Lower lobe of right lung (tissue), 2 donors: Measurements from ENCODE around the gene POLR3F. TPM values are rescaled to one million over a fixed set of nuclear protein-coding genes. Genes with fewer than 3 reads are reported as not detected.

Experiments
- ATAC-seq, 2 donors: fragments of 200-7000 bp; cut with Tn5 transposase; one replicate each; pipeline ENCODE4 v1.9.1; 2020 to 2022; ENCODE audit warnings: mild to moderate bottlenecking in 2 of 2, moderate library complexity in 2 of 2
- DNase-seq: peaks from one replicate; pipeline ENCODE4 v3.0.0-alpha.2; 2020
- H3K27ac ChIP-seq: fragments of 200-600 bp; one replicate; pipeline ENCODE4 v1.8.0; 2022
- H3K27me3 ChIP-seq: fragments of 200-600 bp; one replicate; pipeline ENCODE4 v1.8.0; 2022; ENCODE audit warnings: low read depth
- H3K36me3 ChIP-seq: fragments of 200-600 bp; one replicate; pipeline ENCODE4 v1.8.0; 2022; ENCODE audit warnings: mild to moderate bottlenecking
- H3K4me1 ChIP-seq: fragments of 200-600 bp; one replicate; pipeline ENCODE4 v1.8.0; 2022
- H3K4me3 ChIP-seq: fragments of 200-600 bp; one replicate; pipeline ENCODE4 v1.8.0; 2022; ENCODE audit warnings: mild to moderate bottlenecking
- H3K9me3 ChIP-seq: fragments of 200-600 bp; one replicate; pipeline ENCODE4 v1.8.0; 2022
- CTCF ChIP-seq: fragments of 200-600 bp; IDR thresholded peaks from one replicate; pipeline ENCODE4 v1.8.0; 2022; ENCODE audit warnings: antibody characterized with exemption, mild to moderate bottlenecking
- intact Hi-C: fragments of 100-400 bp; cut with DNase I; formaldehyde crosslinking; loops from one replicate; pipeline ENCODE4 v1.11.0; 2022
- total RNA-seq: library from RNA; stranded (reverse); fragmentation: NEBNext Ultra II Directional; extraction: Animal tissue kit (Norgen Biotek cat#: 25700); gene quantifications from one replicate; pipeline ENCODE4 v1.2.1, GENCODE V29; 2021
- donor health status: DM: no; HTN: yes; CAD: no; lungs with severe emphysema.

POLR3F gene
- total RNA-seq, 1 donor from 2014 or later, result 6.6 TPM

GRCh38 chr20:18456600-18456999, 10.6 kb upstream of the POLR3F start:
- no peaks in the 10 kb centered on the region for H3K36me3 ChIP-seq
- no peaks in the 10 kb centered on the region for H3K27me3 ChIP-seq
- ATAC-seq, result no peak
- no peak overlapping the region for H3K27ac ChIP-seq
- TF ChIP-seq CTCF, result no peak
- intact Hi-C loops, result no loop called here
- DNase-seq, result no peak
- H3K4me1 ChIP-seq, result no peaks in the 10 kb centered on the region
- H3K9me3 ChIP-seq, result no peaks in the 10 kb centered on the region
- no peak overlapping the region for H3K4me3 ChIP-seq

- peak overlapping the region; percentile 98 for H3K4me3 ChIP-seq
- H3K4me1 ChIP-seq, result peaks cover 21% of the 10 kb centered on the region
- no peaks in the 10 kb centered on the region for H3K27me3 ChIP-seq
- no peak for TF ChIP-seq CTCF
- no peak overlapping the region for H3K27ac ChIP-seq
- no peak for DNase-seq
- H3K36me3 ChIP-seq, result peaks cover 17% of the 10 kb centered on the region
- H3K9me3 ChIP-seq, result no peaks in the 10 kb centered on the region
- no peak for ATAC-seq
- intact Hi-C loops, result no loop called here
Measured at GRCh38 chr20:18465536-18466200, 1.5 kb upstream of the POLR3F start.

- H3K4me1 ChIP-seq, result peaks cover 21% of the 10 kb centered on the region
- peak overlapping the region; percentile 89 for H3K27ac ChIP-seq
- H3K27me3 ChIP-seq, result no peaks in the 10 kb centered on the region
- ATAC-seq (peak; percentile 59 to 79), DNase-seq (no peak)
- H3K4me3 ChIP-seq, result peak overlapping the region; percentile 98
- intact Hi-C loops, result no loop called here
- H3K36me3 ChIP-seq, result peaks cover 26% of the 10 kb centered on the region
- no peaks in the 10 kb centered on the region for H3K9me3 ChIP-seq
- TF ChIP-seq CTCF, result no peak
Measured at GRCh38 chr20:18466574-18466893, 656 bp upstream of the POLR3F start.

GRCh38 chr20:18477218-18477617, 10.0 kb downstream of the POLR3F start:
- no peak for TF ChIP-seq CTCF
- no peaks in the 10 kb centered on the region for H3K9me3 ChIP-seq
- H3K27me3 ChIP-seq, result no peaks in the 10 kb centered on the region
- H3K4me3 ChIP-seq, result no peak overlapping the region
- intact Hi-C loops, result no loop called here
- DNase-seq, result no peak
- peaks cover 97% of the 10 kb centered on the region for H3K36me3 ChIP-seq
- H3K27ac ChIP-seq, result no peak overlapping the region
- H3K4me1 ChIP-seq, result no peaks in the 10 kb centered on the region
- ATAC-seq, result no peak

- no peak for ATAC-seq
Measured at GRCh38 chr20:18477821-18478220, 10.6 kb downstream of the POLR3F start.

More at GRCh38 chr20:18477821-18478220, 10.6 kb downstream of the POLR3F start:
- H3K36me3 ChIP-seq, result peaks cover 97% of the 10 kb centered on the region
- no peaks in the 10 kb centered on the region for H3K4me1 ChIP-seq
- no peak overlapping the region for H3K4me3 ChIP-seq
- no peak for DNase-seq
- no peaks in the 10 kb centered on the region for H3K27me3 ChIP-seq
- H3K9me3 ChIP-seq, result no peaks in the 10 kb centered on the region
- TF ChIP-seq CTCF, result no peak
- no peak overlapping the region for H3K27ac ChIP-seq
- intact Hi-C loops, result no loop called here
